ENCODE measurements around the gene LRIF1.
A peak's percentile ranks its signal among the peaks of the same experiment; 100 is the strongest.
"Not testable (repeated sequence)": the region's sequence is repeated elsewhere in the genome, so short reads cannot be mapped to it uniquely, and the experiment has no call there.

Gene LRIF1

GRCh38 chr1:110963691-110964454 is at the start of gene LRIF1:
Gene LRIF1, minus strand, starts transcription at chr1:110963922. Its CDS starts 234 bp downstream, at chr1:110963688.
- DNase-seq (ENCODE audit: low read depth, low spot score) = peak; percentile 98

- DNase-seq (ENCODE audit: low read depth, low spot score) = no peak
Measured at GRCh38 chr1:111008031-111008430, 44.3 kb upstream of the LRIF1 start.

GRCh38 chr1:111006556-111006955 is 42.8 kb upstream of the LRIF1 start:
- DNase-seq (ENCODE audit: low read depth, low spot score) = no peak

- DNase-seq (ENCODE audit: low read depth, low spot score) = not testable (repeated sequence)
Measured at GRCh38 chr1:110999607-111000006, 35.9 kb upstream of the LRIF1 start.

GRCh38 chr1:110992329-110992728 is 28.6 kb upstream of the LRIF1 start:
- DNase-seq (ENCODE audit: low read depth, low spot score) = not testable (repeated sequence)

- not testable (repeated sequence) for DNase-seq (ENCODE audit: low read depth, low spot score)
Measured at GRCh38 chr1:110991295-110991694, 27.6 kb upstream of the LRIF1 start.

GRCh38 chr1:110990541-110990940 is 26.8 kb upstream of the LRIF1 start:
- DNase-seq (ENCODE audit: low read depth, low spot score) = no peak

GRCh38 chr1:110986407-110986891 is 22.7 kb upstream of the LRIF1 start:
- DNase-seq (ENCODE audit: low read depth, low spot score) = no peak

GRCh38 chr1:110982320-110982719 is 18.6 kb upstream of the LRIF1 start:
- no peak for DNase-seq (ENCODE audit: low read depth, low spot score)

- DNase-seq (ENCODE audit: low read depth, low spot score) = no peak
Measured at GRCh38 chr1:110979154-110979553, 15.4 kb upstream of the LRIF1 start.

- DNase-seq (ENCODE audit: low read depth, low spot score) = no peak
Measured at GRCh38 chr1:110976089-110976488, 12.4 kb upstream of the LRIF1 start.

GRCh38 chr1:110975265-110975664 is 11.5 kb upstream of the LRIF1 start:
- no peak for DNase-seq (ENCODE audit: low read depth, low spot score)

GRCh38 chr1:110967256-110967655 is 3.5 kb upstream of the LRIF1 start:
- DNase-seq (ENCODE audit: low read depth, low spot score) = no peak

- no peak for DNase-seq (ENCODE audit: low read depth, low spot score)
Measured at GRCh38 chr1:110964455-110964903, 757 bp upstream of the LRIF1 start.

- DNase-seq (ENCODE audit: low read depth, low spot score) = peak; percentile 59
Measured at GRCh38 chr1:110962892-110963690, 631 bp downstream of the LRIF1 start.

- DNase-seq (ENCODE audit: low read depth, low spot score) = no peak
Measured at GRCh38 chr1:110961902-110962301, 1.8 kb downstream of the LRIF1 start.

- DNase-seq (ENCODE audit: low read depth, low spot score) = no peak
Measured at GRCh38 chr1:110960777-110961420, 2.8 kb downstream of the LRIF1 start.

- no peak for DNase-seq (ENCODE audit: low read depth, low spot score)
Measured at GRCh38 chr1:110957798-110958197, 5.9 kb downstream of the LRIF1 start.

GRCh38 chr1:110956586-110956985 is 7.1 kb downstream of the LRIF1 start:
- DNase-seq (ENCODE audit: low read depth, low spot score) = no peak

- DNase-seq (ENCODE audit: low read depth, low spot score) = no peak
Measured at GRCh38 chr1:110953031-110953430, 10.7 kb downstream of the LRIF1 start.

GRCh38 chr1:110952031-110952430 is 11.7 kb downstream of the LRIF1 start:
- no peak for DNase-seq (ENCODE audit: low read depth, low spot score)

GRCh38 chr1:110951161-110951560 is 12.6 kb downstream of the LRIF1 start:
- DNase-seq (ENCODE audit: low read depth, low spot score) = no peak
